Breast epithelium (tissue), 3 donors: ENCODE measurements around the gene C7.

Experiments used
- CTCF ChIP-seq, 3 donors: fragments of 450-650 bp; IDR thresholded peaks; one replicate each; pipeline ENCODE4 v1.5.1; 2016 to 2017; ENCODE audit warnings: antibody characterized with exemption in 3 of 3, mild to moderate bottlenecking in 3 of 3, moderate library complexity in 3 of 3
- POLR2A ChIP-seq: fragments of 450-650 bp; IDR thresholded peaks from one replicate; pipeline ENCODE4 v1.6.1; 2016; ENCODE audit warnings: antibody characterized with exemption, mild to moderate bottlenecking, moderate library complexity

- TF ChIP-seq CTCF (IDR thresholded peaks at IDR 0.05), result peak; percentile 20 to 62 (median 55)
- TF ChIP-seq POLR2A, result no peak
Observed at GRCh38 chr5:40879163-40879942, 29.9 kb upstream of the C7 start.
